GM23338 (cell line): ENCODE measurements around the gene CABLES1. TPM values are rescaled to one million over a fixed set of nuclear protein-coding genes. Genes with fewer than 3 reads are reported as not detected.
A peak's percentile ranks its signal among the peaks of the same experiment; 100 is the strongest.

Experiments used
- ATAC-seq: fragments of 200-7000 bp; cut with Tn5 transposase; 3 replicates; pipeline ENCODE4 v1.9.1; 2020
- DNase-seq: peaks from one replicate; pipeline ENCODE4 v3.0.0-alpha.2; 2015; ENCODE audit warnings: low spot score
- H2AFZ ChIP-seq: fragments of 200-600 bp; sonication (generic); 2 replicates; pipeline ENCODE4 v1.8.0; 2016; ENCODE audit warnings: antibody characterized with exemption, mild to moderate bottlenecking, moderate library complexity
- H3F3A ChIP-seq: fragments of 200-600 bp; sonication (generic); replicated peaks from 2 replicates; pipeline ENCODE4 v1.8.0; 2017; ENCODE audit warnings: antibody characterized with exemption, mixed run types, low read depth
- H3K27ac ChIP-seq: fragments of 200-600 bp; sonication (generic); 2 replicates; pipeline ENCODE4 v1.6.1; 2016; ENCODE audit warnings: low read depth
- H3K27me3 ChIP-seq: fragments of 200-600 bp; sonication (generic); 2 replicates; pipeline ENCODE4 v1.8.0; 2016; ENCODE audit warnings: mild to moderate bottlenecking, mixed run types, moderate library complexity; ENCODE audit not compliant: insufficient read depth
- H3K36me3 ChIP-seq: fragments of 200-600 bp; sonication (generic); 2 replicates; pipeline ENCODE4 v1.8.0; 2016; ENCODE audit warnings: mild to moderate bottlenecking; ENCODE audit not compliant: insufficient read depth
- H3K4me1 ChIP-seq: fragments of 200-600 bp; sonication (generic); 2 replicates; pipeline ENCODE4 v1.8.0; 2016; ENCODE audit warnings: mild to moderate bottlenecking, moderate library complexity; ENCODE audit not compliant: insufficient read depth
- H3K4me2 ChIP-seq: fragments of 200-600 bp; sonication (generic); 2 replicates; pipeline ENCODE4 v1.7.1; 2017; ENCODE audit warnings: mixed run types
- H3K4me3 ChIP-seq: fragments of 200-600 bp; sonication (generic); 2 replicates; pipeline ENCODE4 v1.6.1; 2016; ENCODE audit warnings: mixed run types
- H3K79me2 ChIP-seq: fragments of 200-600 bp; sonication (generic); replicated peaks from 2 replicates; pipeline ENCODE4 v1.8.0; 2017; ENCODE audit warnings: mild to moderate bottlenecking; ENCODE audit not compliant: insufficient read depth
- H3K9me2 ChIP-seq: fragments of 200-600 bp; sonication (generic); 2 replicates; pipeline ENCODE4 v1.8.0; 2017; ENCODE audit not compliant: insufficient read depth
- H4K20me1 ChIP-seq: fragments of 200-600 bp; sonication (generic); replicated peaks from 2 replicates; pipeline ENCODE4 v1.8.0; 2017; ENCODE audit warnings: mild to moderate bottlenecking; ENCODE audit not compliant: insufficient read depth
- H3K27ac Mint-ChIP-seq: 2 replicates; pipeline ENCODE4 v1.8.0; 2020; ENCODE audit warnings: inconsistent platforms, mild to moderate bottlenecking, moderate library complexity, mixed read lengths
- H3K27me3 Mint-ChIP-seq: 3 replicates; pipeline ENCODE4 v1.8.0; 2022; ENCODE audit warnings: low read depth, mild to moderate bottlenecking, moderate library complexity, mixed read lengths, inconsistent platforms; ENCODE audit not compliant: insufficient read depth, poor library complexity
- H3K36me3 Mint-ChIP-seq: 3 replicates; pipeline ENCODE4 v1.8.0; 2021; ENCODE audit warnings: low read depth, mild to moderate bottlenecking, inconsistent platforms, moderate library complexity, mixed read lengths
- H3K4me1 Mint-ChIP-seq: 3 replicates; pipeline ENCODE4 v1.8.0; 2020; ENCODE audit warnings: mild to moderate bottlenecking, inconsistent platforms, mixed read lengths
- H3K4me3 Mint-ChIP-seq: 3 replicates; pipeline ENCODE4 v1.8.0; 2021; ENCODE audit warnings: moderate library complexity, mild to moderate bottlenecking, inconsistent platforms, mixed read lengths
- H3K9me3 Mint-ChIP-seq: 3 replicates; pipeline ENCODE4 v1.8.0; 2020; ENCODE audit warnings: moderate library complexity, mild to moderate bottlenecking, inconsistent platforms, mixed read lengths
- CREB1 ChIP-seq: fragments of 250-450 bp; sonication (Bioruptor Pico); IDR thresholded peaks from 2 replicates; pipeline ENCODE4 v1.5.0; 2020; ENCODE audit warnings: low read depth, mild to moderate bottlenecking, moderate library complexity
- EZH2 ChIP-seq: fragments of 200-600 bp; sonication (generic); IDR thresholded peaks from one replicate; pipeline ENCODE4 v1.8.0; 2017; ENCODE audit warnings: antibody characterized with exemption, mild to moderate bottlenecking, low read depth; ENCODE audit not compliant: unreplicated experiment
- JUNB ChIP-seq: IDR thresholded peaks from one replicate; pipeline ENCODE4 v1.6.1; 2016; ENCODE audit warnings: antibody characterized with exemption; ENCODE audit not compliant: unreplicated experiment
- NANOG ChIP-seq: IDR thresholded peaks from 2 replicates; pipeline ENCODE4 v1.6.1; 2016; ENCODE audit warnings: antibody characterized with exemption, borderline replicate concordance
- POLR2AphosphoS5 ChIP-seq: IDR thresholded peaks from 2 replicates; pipeline ENCODE4 v1.6.1; 2016; ENCODE audit warnings: antibody characterized with exemption, low read depth
- STAT1 ChIP-seq: IDR thresholded peaks from one replicate; pipeline ENCODE4 v1.6.1; 2016; ENCODE audit warnings: antibody characterized with exemption; ENCODE audit not compliant: unreplicated experiment
- ZNF331 ChIP-seq: fragments of 250-450 bp; sonication (Bioruptor Pico); IDR thresholded peaks from 2 replicates; pipeline ENCODE4 v1.5.0; 2020; ENCODE audit warnings: low read depth, mild to moderate bottlenecking, moderate library complexity
- polyA plus RNA-seq: library from polyadenylated mRNA; unstranded; fragments of >200 nt; fragmentation: Nextera tagmentation; extraction: Ambion mirVana; gene quantifications from 2 replicates; pipeline ENCODE4 v1.2.1, GENCODE V29; 2016
- total RNA-seq: library from RNA; depleted of rRNA; stranded (reverse); fragments of >200 nt; shearing (Covaris generic); gene quantifications from 2 replicates; pipeline ENCODE4 v1.2.3, GENCODE V29; 2014
- TF ChIP-seq, protein P1 (sequence below): fragments of 250-450 bp; sonication (Bioruptor Pico); IDR thresholded peaks from 2 replicates; pipeline ENCODE4 v1.5.0; 2020; ENCODE audit warnings: mild to moderate bottlenecking, moderate library complexity

The CABLES1 gene
- total and polyA plus RNA-seq, 2 experiments from 2014 or later, result 2.6 to 12.4 TPM

DNA sequence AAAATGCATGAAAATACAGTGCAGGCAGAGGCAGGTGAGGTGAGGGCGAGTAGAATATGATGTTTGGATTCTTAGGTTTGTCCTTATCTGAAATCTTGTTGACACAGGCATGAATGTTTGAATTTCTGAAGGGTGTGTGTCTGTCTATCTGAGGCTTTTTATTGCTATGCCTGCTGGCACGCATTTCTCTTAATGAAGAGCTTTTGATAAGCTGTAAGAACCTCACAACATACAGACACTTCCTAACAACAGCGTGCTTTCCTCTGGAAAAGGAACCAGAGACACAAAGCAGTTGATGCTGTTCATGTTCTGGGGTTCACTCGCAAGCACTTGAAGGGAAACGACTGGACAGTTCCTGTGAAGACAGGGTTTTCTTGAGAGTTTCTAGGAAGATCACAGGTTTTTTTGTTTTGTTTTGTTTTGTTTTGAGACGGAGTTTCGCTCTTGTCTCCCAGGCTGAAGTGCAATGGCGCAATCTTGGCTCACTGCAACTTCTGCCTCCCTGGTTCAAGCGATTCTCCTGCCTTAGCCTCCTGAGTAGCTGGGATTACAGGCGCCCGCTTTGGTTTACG is 33.3 kb upstream of the CABLES1 start:
- no peak for ATAC-seq
- Mint-ChIP-seq H3K4me1 (peaks cover 4% of the 10 kb centered on the region), H3K27ac (no peak overlapping the region), H3K4me3 (no peak overlapping the region), H3K9me3 (no peaks in the 10 kb centered on the region), H3K27me3 (peaks cover 9% of the 10 kb centered on the region), H3K36me3 (no peaks in the 10 kb centered on the region)
- H3K79me2 ChIP-seq, result no peaks in the 10 kb centered on the region
- TF ChIP-seq ZNF331 (CRISPR knock-in tag) (no peak), JUNB (no peak)
- TF ChIP-seq, protein P1, sequence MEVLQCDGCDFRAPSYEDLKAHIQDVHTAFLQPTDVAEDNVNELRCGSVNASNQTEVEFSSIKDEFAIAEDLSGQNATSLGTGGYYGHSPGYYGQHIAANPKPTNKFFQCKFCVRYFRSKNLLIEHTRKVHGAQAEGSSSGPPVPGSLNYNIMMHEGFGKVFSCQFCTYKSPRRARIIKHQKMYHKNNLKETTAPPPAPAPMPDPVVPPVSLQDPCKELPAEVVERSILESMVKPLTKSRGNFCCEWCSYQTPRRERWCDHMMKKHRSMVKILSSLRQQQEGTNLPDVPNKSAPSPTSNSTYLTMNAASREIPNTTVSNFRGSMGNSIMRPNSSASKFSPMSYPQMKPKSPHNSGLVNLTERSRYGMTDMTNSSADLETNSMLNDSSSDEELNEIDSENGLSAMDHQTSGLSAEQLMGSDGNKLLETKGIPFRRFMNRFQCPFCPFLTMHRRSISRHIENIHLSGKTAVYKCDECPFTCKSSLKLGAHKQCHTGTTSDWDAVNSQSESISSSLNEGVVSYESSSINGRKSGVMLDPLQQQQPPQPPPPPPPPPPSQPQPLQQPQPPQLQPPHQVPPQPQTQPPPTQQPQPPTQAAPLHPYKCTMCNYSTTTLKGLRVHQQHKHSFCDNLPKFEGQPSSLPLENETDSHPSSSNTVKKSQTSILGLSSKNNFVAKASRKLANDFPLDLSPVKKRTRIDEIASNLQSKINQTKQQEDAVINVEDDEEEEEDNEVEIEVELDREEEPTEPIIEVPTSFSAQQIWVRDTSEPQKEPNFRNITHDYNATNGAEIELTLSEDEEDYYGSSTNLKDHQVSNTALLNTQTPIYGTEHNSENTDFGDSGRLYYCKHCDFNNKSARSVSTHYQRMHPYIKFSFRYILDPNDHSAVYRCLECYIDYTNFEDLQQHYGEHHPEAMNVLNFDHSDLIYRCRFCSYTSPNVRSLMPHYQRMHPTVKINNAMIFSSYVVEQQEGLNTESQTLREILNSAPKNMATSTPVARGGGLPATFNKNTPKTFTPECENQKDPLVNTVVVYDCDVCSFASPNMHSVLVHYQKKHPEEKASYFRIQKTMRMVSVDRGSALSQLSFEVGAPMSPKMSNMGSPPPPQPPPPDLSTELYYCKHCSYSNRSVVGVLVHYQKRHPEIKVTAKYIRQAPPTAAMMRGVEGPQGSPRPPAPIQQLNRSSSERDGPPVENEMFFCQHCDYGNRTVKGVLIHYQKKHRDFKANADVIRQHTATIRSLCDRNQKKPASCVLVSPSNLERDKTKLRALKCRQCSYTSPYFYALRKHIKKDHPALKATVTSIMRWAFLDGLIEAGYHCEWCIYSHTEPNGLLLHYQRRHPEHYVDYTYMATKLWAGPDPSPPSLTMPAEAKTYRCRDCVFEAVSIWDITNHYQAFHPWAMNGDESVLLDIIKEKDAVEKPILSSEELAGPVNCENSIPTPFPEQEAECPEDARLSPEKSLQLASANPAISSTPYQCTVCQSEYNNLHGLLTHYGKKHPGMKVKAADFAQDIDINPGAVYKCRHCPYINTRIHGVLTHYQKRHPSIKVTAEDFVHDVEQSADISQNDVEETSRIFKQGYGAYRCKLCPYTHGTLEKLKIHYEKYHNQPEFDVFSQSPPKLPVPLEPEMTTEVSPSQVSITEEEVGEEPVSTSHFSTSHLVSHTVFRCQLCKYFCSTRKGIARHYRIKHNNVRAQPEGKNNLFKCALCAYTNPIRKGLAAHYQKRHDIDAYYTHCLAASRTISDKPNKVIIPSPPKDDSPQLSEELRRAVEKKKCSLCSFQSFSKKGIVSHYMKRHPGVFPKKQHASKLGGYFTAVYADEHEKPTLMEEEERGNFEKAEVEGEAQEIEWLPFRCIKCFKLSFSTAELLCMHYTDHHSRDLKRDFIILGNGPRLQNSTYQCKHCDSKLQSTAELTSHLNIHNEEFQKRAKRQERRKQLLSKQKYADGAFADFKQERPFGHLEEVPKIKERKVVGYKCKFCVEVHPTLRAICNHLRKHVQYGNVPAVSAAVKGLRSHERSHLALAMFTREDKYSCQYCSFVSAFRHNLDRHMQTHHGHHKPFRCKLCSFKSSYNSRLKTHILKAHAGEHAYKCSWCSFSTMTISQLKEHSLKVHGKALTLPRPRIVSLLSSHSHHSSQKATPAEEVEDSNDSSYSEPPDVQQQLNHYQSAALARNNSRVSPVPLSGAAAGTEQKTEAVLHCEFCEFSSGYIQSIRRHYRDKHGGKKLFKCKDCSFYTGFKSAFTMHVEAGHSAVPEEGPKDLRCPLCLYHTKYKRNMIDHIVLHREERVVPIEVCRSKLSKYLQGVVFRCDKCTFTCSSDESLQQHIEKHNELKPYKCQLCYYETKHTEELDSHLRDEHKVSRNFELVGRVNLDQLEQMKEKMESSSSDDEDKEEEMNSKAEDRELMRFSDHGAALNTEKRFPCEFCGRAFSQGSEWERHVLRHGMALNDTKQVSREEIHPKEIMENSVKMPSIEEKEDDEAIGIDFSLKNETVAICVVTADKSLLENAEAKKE (CRISPR knock-in tag), result no peak
- H4K20me1 ChIP-seq, result no peaks in the 10 kb centered on the region
- peaks cover 2% of the 10 kb centered on the region; the same call in 1 of the 2 replicates for H3K9me2 ChIP-seq
- H3K27me3 ChIP-seq, result no peaks in the 10 kb centered on the region
- no peaks in the 10 kb centered on the region for H3F3A ChIP-seq
- H2AFZ ChIP-seq, result peak overlapping the region; percentile 66; the same call in 1 of the 2 replicates
- no peaks in the 10 kb centered on the region for H3K36me3 ChIP-seq
- no peak for DNase-seq
- H3K4me2 ChIP-seq, result no peak overlapping the region
- H3K4me3 ChIP-seq, result no peak overlapping the region
- no peak overlapping the region for H3K27ac ChIP-seq
- no peaks in the 10 kb centered on the region for H3K4me1 ChIP-seq

DNA sequence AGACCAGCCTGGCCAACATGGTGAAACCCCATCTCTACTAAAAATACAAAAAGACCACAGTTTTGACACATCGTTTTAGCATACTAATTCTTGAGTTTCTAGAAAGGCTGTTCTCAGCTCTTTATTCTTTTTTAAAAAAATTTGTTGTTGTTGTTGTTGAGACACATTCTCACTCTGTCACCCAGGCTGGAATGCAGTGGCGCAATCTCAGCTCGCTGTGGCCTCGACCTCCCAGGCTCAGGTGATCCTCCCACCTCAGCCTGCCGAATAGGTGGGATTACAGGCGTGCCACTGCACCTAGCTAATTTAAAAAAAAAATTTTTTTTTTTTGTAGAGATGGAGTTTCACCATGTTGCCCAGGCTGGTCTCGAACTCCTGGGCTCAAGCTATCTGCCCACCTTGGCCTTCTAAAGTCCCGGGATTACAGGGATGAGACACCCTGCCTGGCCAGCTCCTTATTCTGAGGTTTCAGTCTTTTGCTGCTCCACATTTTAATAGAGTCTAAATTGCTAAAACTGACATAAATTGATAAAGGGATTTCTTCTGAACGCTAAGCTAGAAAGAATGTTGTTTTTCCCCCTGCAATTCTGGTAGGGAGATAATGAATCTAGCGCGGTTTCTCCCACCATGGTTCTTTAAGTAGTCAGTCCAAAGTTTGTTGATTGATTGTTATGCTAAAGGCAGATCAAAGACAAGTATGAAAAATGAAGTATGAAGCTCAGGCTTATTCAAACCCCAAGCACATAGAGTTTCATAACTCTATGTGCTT is 32.6 kb upstream of the CABLES1 start:
- Mint-ChIP-seq H3K9me3 (no peaks in the 10 kb centered on the region), H3K27ac (no peak overlapping the region), H3K4me3 (no peak overlapping the region), H3K36me3 (no peaks in the 10 kb centered on the region), H3K4me1 (peaks cover 8% of the 10 kb centered on the region), H3K27me3 (peaks cover 10% of the 10 kb centered on the region)
- Histone ChIP-seq H3K36me3 (no peaks in the 10 kb centered on the region), H4K20me1 (no peaks in the 10 kb centered on the region), H3K4me3 (no peak overlapping the region), H3K79me2 (no peaks in the 10 kb centered on the region), H3K4me2 (no peak overlapping the region), H3K27ac (no peak overlapping the region), H2AFZ (peak overlapping the region; percentile 66; the same call in 1 of the 2 replicates), H3F3A (no peaks in the 10 kb centered on the region), H3K9me2 (peaks cover 2% of the 10 kb centered on the region; the same call in 1 of the 2 replicates), H3K27me3 (no peaks in the 10 kb centered on the region), H3K4me1 (no peaks in the 10 kb centered on the region)
- DNase-seq (no peak), ATAC-seq (no peak)
- TF ChIP-seq CREB1 (no peak), ZNF331 (CRISPR knock-in tag) (no peak), POLR2AphosphoS5 (no peak), STAT1 (no peak), JUNB (no peak), EZH2 (no peak), NANOG (no peak)
